ENCODE data around the gene TBC1D7.
A peak's percentile ranks its signal among the peaks of the same experiment; 100 is the strongest.

Gene TBC1D7

GRCh38 chr6:13328076-13328874 lies at the start of gene TBC1D7:
Gene TBC1D7 (minus strand): TSS chr6:13328537. CDS start chr6:13326898, 1,639 bp downstream.
- peak within 1 kb of the TSS; percentile 91 to 95 for H3K4me3 ChIP-seq (ENCODE audit: low read depth in 1 of 2, low read length in 1 of 2)
- TF ChIP-seq CTCF (IDR thresholded peaks at IDR 0.05) = peak; percentile 44
- H3K9me3 ChIP-seq = no peaks in the 10 kb centered on the region
- H3K27ac ChIP-seq = peak within 1 kb of the TSS; percentile 97
- H3K27me3 ChIP-seq = no peaks in the 10 kb centered on the region
- peaks cover 25 to 27% of the 10 kb centered on the region in 2 experiments for H3K4me1 ChIP-seq (ENCODE audit: control insufficient read depth in 1 of 2, insufficient read depth in 1 of 2, low read depth in 1 of 2, low read length in 1 of 2)
- peaks cover 30% of the 10 kb centered on the region for H3K36me3 ChIP-seq

GRCh38 chr6:13377054-13377758 lies 48.9 kb upstream of the TBC1D7 start:
- Histone ChIP-seq H3K36me3 (no peaks in the 10 kb centered on the region), H3K27ac (peak overlapping the region; percentile 57), H3K9me3 (no peaks in the 10 kb centered on the region), H3K4me3 (ENCODE audit: low read depth in 1 of 2, low read length in 1 of 2) (no peak overlapping the region), H3K4me1 (ENCODE audit: control insufficient read depth in 1 of 2, insufficient read depth in 1 of 2, low read depth in 1 of 2, low read length in 1 of 2) (peaks cover 17 to 18% of the 10 kb centered on the region in 2 experiments), H3K27me3 (no peaks in the 10 kb centered on the region)
- TF ChIP-seq CTCF (IDR thresholded peaks at IDR 0.05) = no peak

GRCh38 chr6:13375360-13375878 lies 47.1 kb upstream of the TBC1D7 start:
- Histone ChIP-seq H3K4me1 (ENCODE audit: control insufficient read depth in 1 of 2, insufficient read depth in 1 of 2, low read depth in 1 of 2, low read length in 1 of 2) (peaks cover 17 to 18% of the 10 kb centered on the region in 2 experiments), H3K27me3 (no peaks in the 10 kb centered on the region), H3K4me3 (ENCODE audit: low read depth in 1 of 2, low read length in 1 of 2) (no peak overlapping the region), H3K27ac (no peak overlapping the region), H3K36me3 (no peaks in the 10 kb centered on the region), H3K9me3 (no peaks in the 10 kb centered on the region)
- no peak for TF ChIP-seq CTCF (IDR thresholded peaks at IDR 0.05)

GRCh38 chr6:13373919-13374318 lies 45.6 kb upstream of the TBC1D7 start:
- no peaks in the 10 kb centered on the region for H3K9me3 ChIP-seq
- H3K27ac ChIP-seq = no peak overlapping the region
- H3K4me3 ChIP-seq (ENCODE audit: low read depth in 1 of 2, low read length in 1 of 2) = no peak overlapping the region
- no peak for TF ChIP-seq CTCF (IDR thresholded peaks at IDR 0.05)
- H3K27me3 ChIP-seq = no peaks in the 10 kb centered on the region
- peaks cover 12 to 17% of the 10 kb centered on the region in 2 experiments for H3K4me1 ChIP-seq (ENCODE audit: control insufficient read depth in 1 of 2, insufficient read depth in 1 of 2, low read depth in 1 of 2, low read length in 1 of 2)
- no peaks in the 10 kb centered on the region for H3K36me3 ChIP-seq

- no peaks in the 10 kb centered on the region for H3K9me3 ChIP-seq
- no peaks in the 10 kb centered on the region for H3K27me3 ChIP-seq
- TF ChIP-seq CTCF (IDR thresholded peaks at IDR 0.05) = no peak
- H3K27ac ChIP-seq = no peak overlapping the region
- peaks cover 10 to 16% of the 10 kb centered on the region in 2 experiments for H3K4me1 ChIP-seq (ENCODE audit: control insufficient read depth in 1 of 2, insufficient read depth in 1 of 2, low read depth in 1 of 2, low read length in 1 of 2)
- H3K36me3 ChIP-seq = no peaks in the 10 kb centered on the region
- no peak overlapping the region for H3K4me3 ChIP-seq (ENCODE audit: low read depth in 1 of 2, low read length in 1 of 2)
These were observed 45.1 kb upstream of the TBC1D7 start for GRCh38 chr6:13373488-13373886.
